Stomach (tissue), 8 donors: ENCODE data around the gene PPP1R36. TPM values are rescaled to one million over a fixed set of nuclear protein-coding genes. Genes with fewer than 3 reads are reported as not detected.

ENCODE experiments used
- polyA plus RNA-seq, 3 donors: library from polyadenylated mRNA; stranded (reverse); fragments of 200-250 nt; gene quantifications; one replicate each; pipeline ENCODE4 v1.2.3, GENCODE V29; 2013
- small RNA-seq, 4 donors: library from RNA; depleted of rRNA; stranded (forward); fragments of <200 nt; gene quantifications; one replicate each; pipeline ENCODE3, GENCODE V24; 2016
- total RNA-seq, 5 donors: library from RNA; depleted of rRNA; stranded (reverse); fragments of >200 nt; gene quantifications; one replicate each; pipeline versions ENCODE4 v1.1.0 to v1.2.3, GENCODE V29; 2014 to 2016
- donor health status: healthy with polysubstance abuse.
- donor health status: Bipolar disorder and iron deficiency.
- donor health status: healthy.

PPP1R36 gene
- total and polyA plus RNA-seq, 8 donors = 3.2 to 13.1 (median 6.2) TPM; not detected in 3

Small RNA genes within 50 kb of the gene (small RNA-seq; reads per million reads assigned to genes)
- 0 reads per million in 4 donors for gene AL049869.4

Other genes starting within 250 kb of the PPP1R36 start
- 10 to 100 TPM in 4 of 5 donors, 1 to 10 TPM in 1; 8.4 to 42.0 (median 31.9) TPM for gene MTHFD1, start 161.6 kb upstream of the PPP1R36 start, total RNA-seq
- gene MTHFD1, start 161.6 kb upstream of the PPP1R36 start, polyA plus RNA-seq = 10 to 100 TPM; 13.3 to 29.7 (median 19.5) TPM
- 1 to 10 TPM in 2 of 5 donors, under 1 TPM in 1, not detected in 2; 0.72 to 3.2 (median 1.3) TPM for gene AKAP5, start 84.5 kb upstream of the PPP1R36 start, total RNA-seq
- gene AKAP5, start 84.5 kb upstream of the PPP1R36 start, polyA plus RNA-seq = under 1 TPM in 2 of 3 donors, not detected in 1; 0.15 to 0.25 TPM
- 10 to 100 TPM in 1 of 5 donors, 1 to 10 TPM in 4; 2.3 to 10.1 (median 5.4) TPM for gene ZBTB25, start 46.1 kb upstream of the PPP1R36 start, total RNA-seq
- 1 to 10 TPM; 2.4 to 2.9 (median 2.6) TPM for gene ZBTB25, start 46.1 kb upstream of the PPP1R36 start, polyA plus RNA-seq
- 100 to 1,000 TPM in 1 of 5 donors, 10 to 100 TPM in 4; 32.6 to 137 (median 44.9) TPM for gene ZBTB1, start 45.2 kb upstream of the PPP1R36 start, total RNA-seq
- 10 to 100 TPM in 2 of 3 donors, 1 to 10 TPM in 1; 9.8 to 14.5 (median 11.5) TPM for gene ZBTB1, start 45.2 kb upstream of the PPP1R36 start, polyA plus RNA-seq
- gene HSPA2, start 9.2 kb upstream of the PPP1R36 start, total RNA-seq = 10 to 100 TPM in 4 of 5 donors, under 1 TPM in 1; under 0.01 to 29.3 (median 16.9) TPM
- gene HSPA2, start 9.2 kb upstream of the PPP1R36 start, polyA plus RNA-seq = 10 to 100 TPM in 1 of 3 donors, 1 to 10 TPM in 2; 3.5 to 27.5 (median 5.6) TPM
- gene PLEKHG3, start 154.5 kb downstream of the PPP1R36 start, total RNA-seq = 100 to 1,000 TPM in 1 of 5 donors, 10 to 100 TPM in 4; 25.3 to 292 (median 27.2) TPM
- 10 to 100 TPM in 1 of 3 donors, 1 to 10 TPM in 2; 7.3 to 24.8 (median 9.2) TPM for gene PLEKHG3, start 154.5 kb downstream of the PPP1R36 start, polyA plus RNA-seq